Right lobe of liver (tissue), 6 donors: ENCODE results near the gene PRM3. TPM values are rescaled to one million over a fixed set of nuclear protein-coding genes. Genes with fewer than 3 reads are reported as not detected.
"Not testable (repeated sequence)": the region's sequence is repeated elsewhere in the genome, so short reads cannot be mapped to it uniquely, and the experiment has no call there.

Experiments used
- ATAC-seq, 4 donors: fragments of 200-7000 bp; cut with Tn5 transposase; one replicate each; pipeline ENCODE4 v1.9.1; 2020; ENCODE audit warnings: mild to moderate bottlenecking in 4 of 4, moderate library complexity in 4 of 4
- DNase-seq, 3 donors: peaks; one replicate each; pipeline ENCODE4 v3.0.0-alpha.2; 2020
- H3K27ac ChIP-seq, 3 donors: fragments of 200-600 bp; one replicate each; pipeline ENCODE4 v1.8.0; 2022
- H3K27me3 ChIP-seq, 2 donors: fragments of 200-600 bp; one replicate each; pipeline ENCODE4 v1.8.0; 2022
- H3K36me3 ChIP-seq, 4 donors: fragments of 200-600 bp; sonication (generic) in 1 of 4; one replicate each; pipeline versions ENCODE4 v1.5.1 to v1.8.0; 2017 to 2022; ENCODE audit warnings: control low read depth in 1 of 4
- H3K4me1 ChIP-seq, 4 donors: fragments of 200-600 bp; sonication (generic) in 1 of 4; one replicate each; pipeline versions ENCODE4 v1.5.1 to v1.8.0; 2017 to 2022; ENCODE audit warnings: control low read depth in 1 of 4
- H3K4me3 ChIP-seq, 3 donors: fragments of 200-600 bp; one replicate each; pipeline ENCODE4 v1.8.0; 2022
- H3K9me3 ChIP-seq, 4 donors: fragments of 200-600 bp; sonication (generic) in 1 of 4; one replicate each; pipeline versions ENCODE4 v1.5.1 to v1.8.0; 2017 to 2022; ENCODE audit warnings: control low read depth in 1 of 4
- POLR2A ChIP-seq: fragments of 450-650 bp; IDR thresholded peaks from one replicate; pipeline ENCODE4 v1.6.1; 2017; ENCODE audit warnings: antibody characterized with exemption, mild to moderate bottlenecking
- WGBS: methylation state at CpG from one replicate; pipeline ENCODE4 v1.1.6; 2018; ENCODE audit warnings: low coverage, low lambda C conversion rate; ENCODE audit not compliant: insufficient coverage; ENCODE audit errors: missing lambda C conversion rate; 5-methylcytosine and 5-hydroxymethylcytosine counted together
- intact Hi-C, 2 donors: fragments of 100-400 bp; cut with DNase I; formaldehyde crosslinking; loops; one replicate each; pipeline versions ENCODE4 v1.11.2 to v1.14.1; 2022
- total RNA-seq, 6 experiments: library from RNA; depleted of rRNA in 2 of 6; stranded (reverse); fragments of >200 nt in 2 of 6; fragmentation: NEBNext Ultra II Directional in 3 of 6; extraction: Animal tissue kit (Norgen Biotek cat#: 25700) in 3 of 6; gene quantifications; one replicate each; pipeline versions ENCODE4 v1.1.0 to v1.2.4, GENCODE V29; 2016 to 2023
- TF ChIP-seq, protein P1 (sequence below), 4 donors: fragments of 200-600 bp in 3 of 4; fragments of 450-650 bp in 1 of 4; IDR thresholded peaks; one replicate each; pipeline versions ENCODE4 v1.5.1 to v1.8.0; 2016 to 2022; ENCODE audit warnings: antibody characterized with exemption in 4 of 4, mild to moderate bottlenecking in 2 of 4
- donor health status: DM: no; HTN: yes; CAD: no.
- donor health status: DM: no; HTN: no; CAD: no.
- donor health status: DM: no; HTN: no; CAD: no.
- donor health status: DM: no; HTN: yes; CAD: no.
- donor health status: DM: no; HTN: yes; CAD: no.

PRM3 gene
- total RNA-seq, 6 experiments from 2014 or later, result not detected

DNA sequence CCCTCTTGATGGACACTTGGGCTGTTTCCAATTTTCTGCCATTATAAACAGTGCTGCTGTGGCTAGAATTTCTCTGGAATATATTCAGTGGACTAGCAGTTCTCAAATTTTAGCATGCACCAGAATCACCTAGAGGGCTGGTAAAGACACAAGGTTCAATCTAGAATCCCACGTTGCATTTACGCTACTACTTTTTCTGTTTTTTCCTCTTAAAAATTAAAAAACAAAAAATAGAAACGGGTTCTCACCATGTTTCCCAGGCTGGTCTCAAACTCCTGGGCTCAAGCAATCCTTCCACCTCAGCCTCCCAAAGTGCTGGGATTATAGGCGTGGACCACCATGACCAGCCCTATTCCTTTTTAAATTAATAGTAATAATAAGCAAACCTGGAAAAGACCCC lies 22.2 kb upstream of the PRM3 start:
- Histone ChIP-seq H3K9me3 (no peaks in the 10 kb centered on the region), H3K4me3 (no peak overlapping the region), H3K36me3 (no peaks in the 10 kb centered on the region), H3K27ac (no peak overlapping the region), H3K4me1 (peaks cover 0 to 22% (median 4%) of the 10 kb centered on the region in 4 donors), H3K27me3 (no peaks in the 10 kb centered on the region)
- intact Hi-C loops, result no loop called here
- TF ChIP-seq, protein P1, sequence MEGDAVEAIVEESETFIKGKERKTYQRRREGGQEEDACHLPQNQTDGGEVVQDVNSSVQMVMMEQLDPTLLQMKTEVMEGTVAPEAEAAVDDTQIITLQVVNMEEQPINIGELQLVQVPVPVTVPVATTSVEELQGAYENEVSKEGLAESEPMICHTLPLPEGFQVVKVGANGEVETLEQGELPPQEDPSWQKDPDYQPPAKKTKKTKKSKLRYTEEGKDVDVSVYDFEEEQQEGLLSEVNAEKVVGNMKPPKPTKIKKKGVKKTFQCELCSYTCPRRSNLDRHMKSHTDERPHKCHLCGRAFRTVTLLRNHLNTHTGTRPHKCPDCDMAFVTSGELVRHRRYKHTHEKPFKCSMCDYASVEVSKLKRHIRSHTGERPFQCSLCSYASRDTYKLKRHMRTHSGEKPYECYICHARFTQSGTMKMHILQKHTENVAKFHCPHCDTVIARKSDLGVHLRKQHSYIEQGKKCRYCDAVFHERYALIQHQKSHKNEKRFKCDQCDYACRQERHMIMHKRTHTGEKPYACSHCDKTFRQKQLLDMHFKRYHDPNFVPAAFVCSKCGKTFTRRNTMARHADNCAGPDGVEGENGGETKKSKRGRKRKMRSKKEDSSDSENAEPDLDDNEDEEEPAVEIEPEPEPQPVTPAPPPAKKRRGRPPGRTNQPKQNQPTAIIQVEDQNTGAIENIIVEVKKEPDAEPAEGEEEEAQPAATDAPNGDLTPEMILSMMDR (IDR thresholded peaks at IDR 0.05), result no peak
- TF ChIP-seq POLR2A, result no peak
- ATAC-seq (no peak), DNase-seq (no peak)
- 95% methylated on average over 4 of the region's 4 CpGs for WGBS

DNA sequence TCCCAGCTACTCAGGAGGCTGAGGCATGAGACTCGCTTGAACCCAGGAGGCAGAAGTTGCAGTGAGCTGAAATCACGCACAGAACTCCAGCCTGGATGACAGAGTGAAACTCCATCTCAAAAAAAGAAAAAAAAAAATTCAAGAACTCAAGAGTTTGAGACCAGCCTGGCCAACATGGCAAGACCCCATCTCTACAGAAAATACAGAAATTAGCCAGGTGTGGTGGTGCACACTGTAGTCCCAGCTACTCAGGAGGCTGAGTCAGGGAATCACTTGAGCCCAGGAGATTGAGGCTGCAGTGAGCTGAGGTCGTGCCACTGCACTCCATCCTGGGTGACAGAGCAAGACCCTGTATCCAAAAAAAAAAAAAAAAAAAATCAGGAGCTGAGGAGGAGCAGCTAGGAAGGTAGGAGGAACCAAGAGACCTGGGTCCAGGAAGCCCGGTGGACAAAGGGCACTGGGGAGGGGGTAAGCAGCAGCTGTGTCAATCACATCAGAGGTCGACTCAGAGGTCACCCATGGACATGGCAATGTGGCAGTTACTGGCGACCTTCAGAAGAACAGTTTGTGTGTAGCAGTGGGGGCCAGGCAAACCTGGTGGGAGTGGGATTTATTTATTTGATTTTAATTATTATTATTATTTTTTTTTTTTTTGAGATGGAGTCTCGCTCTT lies 18.8 kb upstream of the PRM3 start:
- no peak for ATAC-seq
- WGBS, result 72% methylated on average over 6 of the region's 7 CpGs

DNA sequence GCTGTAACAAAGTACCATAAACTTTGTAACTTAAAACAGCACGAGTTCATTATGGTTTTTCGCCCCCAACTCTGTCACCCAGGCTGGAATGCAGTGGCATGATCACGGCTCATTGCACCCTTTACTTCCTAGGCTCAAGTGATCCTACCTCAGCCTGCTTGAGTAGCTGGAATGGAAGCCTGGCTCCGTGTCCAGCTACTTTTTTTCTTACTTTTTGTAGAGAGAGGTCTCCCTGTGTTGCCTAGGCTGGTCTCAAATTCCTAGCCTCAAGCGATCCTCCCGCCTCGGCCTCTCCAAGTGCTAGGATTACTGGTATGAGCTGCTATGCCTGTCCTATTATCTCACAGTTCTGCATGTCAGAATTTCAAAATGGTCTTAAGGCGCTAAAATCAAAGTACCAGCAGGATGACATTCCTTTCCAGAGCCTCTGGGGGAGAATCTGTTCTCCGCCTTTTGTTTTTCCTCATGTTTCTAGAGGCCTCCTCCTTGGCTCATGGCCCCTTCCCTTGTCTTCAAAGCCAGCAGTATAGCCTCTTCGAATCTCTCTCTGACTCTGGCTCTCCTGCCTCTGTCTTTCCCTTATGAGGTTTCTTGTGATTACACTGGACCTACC lies 17.8 kb upstream of the PRM3 start:
- TF ChIP-seq, protein P1 (IDR thresholded peaks at IDR 0.05), result no peak
- no peak for TF ChIP-seq POLR2A
- Histone ChIP-seq H3K27me3 (no peaks in the 10 kb centered on the region), H3K27ac (no peak overlapping the region), H3K36me3 (no peaks in the 10 kb centered on the region), H3K9me3 (no peaks in the 10 kb centered on the region), H3K4me1 (peaks cover 0 to under 1% (median 0%) of the 10 kb centered on the region in 4 donors), H3K4me3 (no peak overlapping the region)
- ATAC-seq (no peak), DNase-seq (no peak)
- intact Hi-C loops, result no loop called here
- WGBS, result 68% methylated on average over 7 of the region's 10 CpGs

More for the DNA sequence above, 18.8 kb upstream of the PRM3 start:
- Histone ChIP-seq H3K4me1 (peaks cover 0 to 11% (median under 1%) of the 10 kb centered on the region in 4 donors), H3K9me3 (no peaks in the 10 kb centered on the region), H3K36me3 (no peaks in the 10 kb centered on the region), H3K4me3 (no peak overlapping the region), H3K27ac (no peak overlapping the region), H3K27me3 (no peaks in the 10 kb centered on the region)
- TF ChIP-seq, protein P1 (IDR thresholded peaks at IDR 0.05), result no peak
- TF ChIP-seq POLR2A, result no peak
- DNase-seq, result no peak
- intact Hi-C loops, result no loop called here

DNA sequence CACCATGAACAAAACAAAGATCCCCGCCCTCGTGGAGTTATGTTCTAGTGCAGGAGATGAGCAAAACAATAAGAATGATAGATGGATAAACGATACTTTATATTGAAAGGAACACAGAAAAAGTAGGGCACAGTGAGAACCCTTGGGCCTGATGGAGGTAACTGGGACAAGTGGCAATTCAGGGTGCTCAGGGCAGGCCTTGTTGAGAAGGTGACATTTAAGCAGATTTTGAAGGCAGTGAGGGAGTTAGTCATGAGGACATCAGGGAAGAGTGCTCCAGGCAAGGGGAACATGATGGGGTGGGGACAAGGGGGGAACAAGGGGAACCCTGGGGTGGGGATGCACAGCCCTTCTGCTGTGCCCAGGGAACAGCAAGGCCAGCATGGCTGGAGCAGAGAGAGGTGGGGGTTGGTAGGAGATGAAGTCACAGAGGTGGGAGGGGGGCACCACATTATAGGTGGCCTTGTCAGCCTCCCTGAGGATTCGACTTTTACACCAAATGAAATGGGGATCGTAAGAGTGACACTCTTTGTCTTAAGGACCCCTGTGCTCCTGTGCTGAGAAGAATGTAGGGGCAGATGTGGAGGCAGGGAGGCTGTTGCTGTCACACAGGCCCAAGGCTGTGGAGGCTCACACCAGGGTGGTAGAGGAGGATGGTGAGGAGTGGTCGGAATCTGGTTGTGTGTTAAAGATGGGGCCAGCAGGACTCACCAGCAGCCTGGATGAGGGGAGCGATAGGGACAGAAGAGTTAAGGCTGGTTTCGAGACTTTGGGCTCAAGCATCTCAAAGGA lies 16.9 kb upstream of the PRM3 start:
- no peaks in the 10 kb centered on the region for H3K36me3 ChIP-seq
- no peak overlapping the region for H3K4me3 ChIP-seq
- H3K9me3 ChIP-seq, result no peaks in the 10 kb centered on the region
- DNase-seq (no peak), ATAC-seq (no peak)
- H3K27me3 ChIP-seq, result no peaks in the 10 kb centered on the region
- intact Hi-C loops, result no loop called here
- no peak overlapping the region for H3K27ac ChIP-seq
- H3K4me1 ChIP-seq, result no peaks in the 10 kb centered on the region
- TF ChIP-seq POLR2A, result no peak
- TF ChIP-seq, protein P1 (IDR thresholded peaks at IDR 0.05), result no peak
- WGBS, result 89% methylated on average over 6 of the region's 8 CpGs

DNA sequence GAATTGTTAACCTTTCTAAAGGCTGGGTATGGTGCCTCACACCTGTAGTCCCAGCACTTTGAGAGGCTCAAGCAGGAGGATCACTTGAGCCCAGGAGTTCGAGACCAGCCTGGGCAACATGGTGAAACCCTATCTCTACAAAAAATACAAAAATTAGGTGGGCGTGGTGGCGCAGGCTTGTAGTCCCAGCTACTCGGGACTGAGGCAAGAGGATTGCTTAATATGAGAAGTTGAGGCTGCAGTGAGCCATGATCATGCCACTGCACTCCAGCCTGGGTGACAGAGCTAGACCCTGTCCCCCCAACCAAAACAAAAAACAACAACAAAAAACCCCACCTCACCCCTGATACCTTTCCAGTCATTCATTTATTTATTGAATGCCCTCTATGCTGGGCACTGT lies 16.3 kb upstream of the PRM3 start:
- H3K9me3 ChIP-seq, DNase-seq, ATAC-seq, H3K4me3 ChIP-seq, H3K27me3 ChIP-seq, H3K27ac ChIP-seq, intact Hi-C loops, H3K4me1 ChIP-seq, H3K36me3 ChIP-seq: not testable (repeated sequence)
- WGBS, result 90% methylated on average over 1 of the region's 4 CpGs
